GM23338 (cell line): ENCODE measurements around the gene AEBP2. TPM values are rescaled to one million over a fixed set of nuclear protein-coding genes. Genes with fewer than 3 reads are reported as not detected.

ENCODE experiments used
- ATAC-seq: fragments of 200-7000 bp; cut with Tn5 transposase; 3 replicates; pipeline ENCODE4 v1.9.1; 2020
- DNase-seq: peaks from one replicate; pipeline ENCODE4 v3.0.0-alpha.2; 2015; ENCODE audit warnings: low spot score
- H2AFZ ChIP-seq: fragments of 200-600 bp; sonication (generic); 2 replicates; pipeline ENCODE4 v1.8.0; 2016; ENCODE audit warnings: antibody characterized with exemption, mild to moderate bottlenecking, moderate library complexity
- H3F3A ChIP-seq: fragments of 200-600 bp; sonication (generic); replicated peaks from 2 replicates; pipeline ENCODE4 v1.8.0; 2017; ENCODE audit warnings: antibody characterized with exemption, mixed run types, low read depth
- H3K27ac ChIP-seq: fragments of 200-600 bp; sonication (generic); 2 replicates; pipeline ENCODE4 v1.6.1; 2016; ENCODE audit warnings: low read depth
- H3K27me3 ChIP-seq: fragments of 200-600 bp; sonication (generic); 2 replicates; pipeline ENCODE4 v1.8.0; 2016; ENCODE audit warnings: mild to moderate bottlenecking, mixed run types, moderate library complexity; ENCODE audit not compliant: insufficient read depth
- H3K36me3 ChIP-seq: fragments of 200-600 bp; sonication (generic); 2 replicates; pipeline ENCODE4 v1.8.0; 2016; ENCODE audit warnings: mild to moderate bottlenecking; ENCODE audit not compliant: insufficient read depth
- H3K4me1 ChIP-seq: fragments of 200-600 bp; sonication (generic); 2 replicates; pipeline ENCODE4 v1.8.0; 2016; ENCODE audit warnings: mild to moderate bottlenecking, moderate library complexity; ENCODE audit not compliant: insufficient read depth
- H3K4me2 ChIP-seq: fragments of 200-600 bp; sonication (generic); 2 replicates; pipeline ENCODE4 v1.7.1; 2017; ENCODE audit warnings: mixed run types
- H3K4me3 ChIP-seq: fragments of 200-600 bp; sonication (generic); 2 replicates; pipeline ENCODE4 v1.6.1; 2016; ENCODE audit warnings: mixed run types
- H3K79me2 ChIP-seq: fragments of 200-600 bp; sonication (generic); replicated peaks from 2 replicates; pipeline ENCODE4 v1.8.0; 2017; ENCODE audit warnings: mild to moderate bottlenecking; ENCODE audit not compliant: insufficient read depth
- H3K9me2 ChIP-seq: fragments of 200-600 bp; sonication (generic); 2 replicates; pipeline ENCODE4 v1.8.0; 2017; ENCODE audit not compliant: insufficient read depth
- H4K20me1 ChIP-seq: fragments of 200-600 bp; sonication (generic); replicated peaks from 2 replicates; pipeline ENCODE4 v1.8.0; 2017; ENCODE audit warnings: mild to moderate bottlenecking; ENCODE audit not compliant: insufficient read depth
- H3K27ac Mint-ChIP-seq: 2 replicates; pipeline ENCODE4 v1.8.0; 2020; ENCODE audit warnings: inconsistent platforms, mild to moderate bottlenecking, moderate library complexity, mixed read lengths
- H3K27me3 Mint-ChIP-seq: 3 replicates; pipeline ENCODE4 v1.8.0; 2022; ENCODE audit warnings: low read depth, mild to moderate bottlenecking, moderate library complexity, mixed read lengths, inconsistent platforms; ENCODE audit not compliant: insufficient read depth, poor library complexity
- H3K36me3 Mint-ChIP-seq: 3 replicates; pipeline ENCODE4 v1.8.0; 2021; ENCODE audit warnings: low read depth, mild to moderate bottlenecking, inconsistent platforms, moderate library complexity, mixed read lengths
- H3K4me1 Mint-ChIP-seq: 3 replicates; pipeline ENCODE4 v1.8.0; 2020; ENCODE audit warnings: mild to moderate bottlenecking, inconsistent platforms, mixed read lengths
- H3K4me3 Mint-ChIP-seq: 3 replicates; pipeline ENCODE4 v1.8.0; 2021; ENCODE audit warnings: moderate library complexity, mild to moderate bottlenecking, inconsistent platforms, mixed read lengths
- H3K9me3 Mint-ChIP-seq: 3 replicates; pipeline ENCODE4 v1.8.0; 2020; ENCODE audit warnings: moderate library complexity, mild to moderate bottlenecking, inconsistent platforms, mixed read lengths
- CREB1 ChIP-seq: fragments of 250-450 bp; sonication (Bioruptor Pico); IDR thresholded peaks from 2 replicates; pipeline ENCODE4 v1.5.0; 2020; ENCODE audit warnings: low read depth, mild to moderate bottlenecking, moderate library complexity
- EZH2 ChIP-seq: fragments of 200-600 bp; sonication (generic); IDR thresholded peaks from one replicate; pipeline ENCODE4 v1.8.0; 2017; ENCODE audit warnings: antibody characterized with exemption, mild to moderate bottlenecking, low read depth; ENCODE audit not compliant: unreplicated experiment
- EZH2phosphoT487 ChIP-seq: fragments of 200-600 bp; sonication (generic); IDR thresholded peaks from one replicate; pipeline ENCODE4 v1.8.1; 2018; ENCODE audit warnings: antibody characterized with exemption; ENCODE audit not compliant: unreplicated experiment
- JUNB ChIP-seq: IDR thresholded peaks from one replicate; pipeline ENCODE4 v1.6.1; 2016; ENCODE audit warnings: antibody characterized with exemption; ENCODE audit not compliant: unreplicated experiment
- NANOG ChIP-seq: IDR thresholded peaks from 2 replicates; pipeline ENCODE4 v1.6.1; 2016; ENCODE audit warnings: antibody characterized with exemption, borderline replicate concordance
- POLR2AphosphoS5 ChIP-seq: IDR thresholded peaks from 2 replicates; pipeline ENCODE4 v1.6.1; 2016; ENCODE audit warnings: antibody characterized with exemption, low read depth
- REST ChIP-seq: IDR thresholded peaks from one replicate; pipeline ENCODE4 v1.6.1; 2018; ENCODE audit warnings: antibody characterized with exemption; ENCODE audit not compliant: unreplicated experiment
- STAT1 ChIP-seq: IDR thresholded peaks from one replicate; pipeline ENCODE4 v1.6.1; 2016; ENCODE audit warnings: antibody characterized with exemption; ENCODE audit not compliant: unreplicated experiment
- ZNF114 ChIP-seq: fragments of 250-450 bp; sonication (Bioruptor Pico); IDR thresholded peaks from 2 replicates; pipeline ENCODE4 v1.5.0; 2020; ENCODE audit warnings: mild to moderate bottlenecking, moderate library complexity
- ZNF331 ChIP-seq: fragments of 250-450 bp; sonication (Bioruptor Pico); IDR thresholded peaks from 2 replicates; pipeline ENCODE4 v1.5.0; 2020; ENCODE audit warnings: low read depth, mild to moderate bottlenecking, moderate library complexity
- polyA plus RNA-seq: library from polyadenylated mRNA; unstranded; fragments of >200 nt; fragmentation: Nextera tagmentation; extraction: Ambion mirVana; gene quantifications from 2 replicates; pipeline ENCODE4 v1.2.1, GENCODE V29; 2016
- total RNA-seq: library from RNA; depleted of rRNA; stranded (reverse); fragments of >200 nt; shearing (Covaris generic); gene quantifications from 2 replicates; pipeline ENCODE4 v1.2.3, GENCODE V29; 2014
- TF ChIP-seq, protein P1 (sequence below): fragments of 250-450 bp; sonication (Bioruptor Pico); IDR thresholded peaks from 2 replicates; pipeline ENCODE4 v1.5.0; 2020; ENCODE audit warnings: mild to moderate bottlenecking, moderate library complexity
- TF ChIP-seq, protein P2 (sequence below): IDR thresholded peaks from 2 replicates; pipeline ENCODE4 v1.6.1; 2016; ENCODE audit warnings: antibody characterized with exemption
- TF ChIP-seq, protein P3 (sequence below), 2 experiments: fragments of 200-600 bp in 1 of 2; sonication (generic) in 1 of 2; conservative IDR thresholded peaks; 2 replicates each; pipeline versions ENCODE4 v1.5.1 to v1.6.1; 2016 to 2017; ENCODE audit warnings: antibody characterized with exemption in 2 of 2, low read depth in 2 of 2, mild to moderate bottlenecking in 2 of 2, moderate library complexity in 1 of 2

Gene AEBP2
- total and polyA plus RNA-seq, 2 experiments from 2014 or later = 39.3 to 48.1 TPM

- peaks cover 31% of the 10 kb centered on the region for H3K4me1 ChIP-seq
- H3K27me3 Mint-ChIP-seq = peaks cover 4% of the 10 kb centered on the region
- H3K9me3 Mint-ChIP-seq = no peaks in the 10 kb centered on the region; the same call in 2 of the 3 replicates
- peaks cover 91% of the 10 kb centered on the region for H4K20me1 ChIP-seq
- DNase-seq = no peak
- no peak overlapping the region for H3K4me3 ChIP-seq
- no peak overlapping the region for H3K27ac ChIP-seq
- H2AFZ ChIP-seq = no peak overlapping the region
- peaks cover 3% of the 10 kb centered on the region; the same call in 1 of the 2 replicates for H3K36me3 ChIP-seq
- H3K27ac Mint-ChIP-seq = no peak overlapping the region
- no peak for ATAC-seq
- H3K36me3 Mint-ChIP-seq = peaks cover 50% of the 10 kb centered on the region
- TF ChIP-seq JUNB (no peak), EZH2 (no peak), REST (no peak), EZH2phosphoT487 (no peak), ZNF114 (CRISPR knock-in tag) (no peak), POLR2AphosphoS5 (no peak), CREB1 (no peak), STAT1 (no peak), NANOG (no peak), ZNF331 (CRISPR knock-in tag) (no peak)
- TF ChIP-seq, protein P1, sequence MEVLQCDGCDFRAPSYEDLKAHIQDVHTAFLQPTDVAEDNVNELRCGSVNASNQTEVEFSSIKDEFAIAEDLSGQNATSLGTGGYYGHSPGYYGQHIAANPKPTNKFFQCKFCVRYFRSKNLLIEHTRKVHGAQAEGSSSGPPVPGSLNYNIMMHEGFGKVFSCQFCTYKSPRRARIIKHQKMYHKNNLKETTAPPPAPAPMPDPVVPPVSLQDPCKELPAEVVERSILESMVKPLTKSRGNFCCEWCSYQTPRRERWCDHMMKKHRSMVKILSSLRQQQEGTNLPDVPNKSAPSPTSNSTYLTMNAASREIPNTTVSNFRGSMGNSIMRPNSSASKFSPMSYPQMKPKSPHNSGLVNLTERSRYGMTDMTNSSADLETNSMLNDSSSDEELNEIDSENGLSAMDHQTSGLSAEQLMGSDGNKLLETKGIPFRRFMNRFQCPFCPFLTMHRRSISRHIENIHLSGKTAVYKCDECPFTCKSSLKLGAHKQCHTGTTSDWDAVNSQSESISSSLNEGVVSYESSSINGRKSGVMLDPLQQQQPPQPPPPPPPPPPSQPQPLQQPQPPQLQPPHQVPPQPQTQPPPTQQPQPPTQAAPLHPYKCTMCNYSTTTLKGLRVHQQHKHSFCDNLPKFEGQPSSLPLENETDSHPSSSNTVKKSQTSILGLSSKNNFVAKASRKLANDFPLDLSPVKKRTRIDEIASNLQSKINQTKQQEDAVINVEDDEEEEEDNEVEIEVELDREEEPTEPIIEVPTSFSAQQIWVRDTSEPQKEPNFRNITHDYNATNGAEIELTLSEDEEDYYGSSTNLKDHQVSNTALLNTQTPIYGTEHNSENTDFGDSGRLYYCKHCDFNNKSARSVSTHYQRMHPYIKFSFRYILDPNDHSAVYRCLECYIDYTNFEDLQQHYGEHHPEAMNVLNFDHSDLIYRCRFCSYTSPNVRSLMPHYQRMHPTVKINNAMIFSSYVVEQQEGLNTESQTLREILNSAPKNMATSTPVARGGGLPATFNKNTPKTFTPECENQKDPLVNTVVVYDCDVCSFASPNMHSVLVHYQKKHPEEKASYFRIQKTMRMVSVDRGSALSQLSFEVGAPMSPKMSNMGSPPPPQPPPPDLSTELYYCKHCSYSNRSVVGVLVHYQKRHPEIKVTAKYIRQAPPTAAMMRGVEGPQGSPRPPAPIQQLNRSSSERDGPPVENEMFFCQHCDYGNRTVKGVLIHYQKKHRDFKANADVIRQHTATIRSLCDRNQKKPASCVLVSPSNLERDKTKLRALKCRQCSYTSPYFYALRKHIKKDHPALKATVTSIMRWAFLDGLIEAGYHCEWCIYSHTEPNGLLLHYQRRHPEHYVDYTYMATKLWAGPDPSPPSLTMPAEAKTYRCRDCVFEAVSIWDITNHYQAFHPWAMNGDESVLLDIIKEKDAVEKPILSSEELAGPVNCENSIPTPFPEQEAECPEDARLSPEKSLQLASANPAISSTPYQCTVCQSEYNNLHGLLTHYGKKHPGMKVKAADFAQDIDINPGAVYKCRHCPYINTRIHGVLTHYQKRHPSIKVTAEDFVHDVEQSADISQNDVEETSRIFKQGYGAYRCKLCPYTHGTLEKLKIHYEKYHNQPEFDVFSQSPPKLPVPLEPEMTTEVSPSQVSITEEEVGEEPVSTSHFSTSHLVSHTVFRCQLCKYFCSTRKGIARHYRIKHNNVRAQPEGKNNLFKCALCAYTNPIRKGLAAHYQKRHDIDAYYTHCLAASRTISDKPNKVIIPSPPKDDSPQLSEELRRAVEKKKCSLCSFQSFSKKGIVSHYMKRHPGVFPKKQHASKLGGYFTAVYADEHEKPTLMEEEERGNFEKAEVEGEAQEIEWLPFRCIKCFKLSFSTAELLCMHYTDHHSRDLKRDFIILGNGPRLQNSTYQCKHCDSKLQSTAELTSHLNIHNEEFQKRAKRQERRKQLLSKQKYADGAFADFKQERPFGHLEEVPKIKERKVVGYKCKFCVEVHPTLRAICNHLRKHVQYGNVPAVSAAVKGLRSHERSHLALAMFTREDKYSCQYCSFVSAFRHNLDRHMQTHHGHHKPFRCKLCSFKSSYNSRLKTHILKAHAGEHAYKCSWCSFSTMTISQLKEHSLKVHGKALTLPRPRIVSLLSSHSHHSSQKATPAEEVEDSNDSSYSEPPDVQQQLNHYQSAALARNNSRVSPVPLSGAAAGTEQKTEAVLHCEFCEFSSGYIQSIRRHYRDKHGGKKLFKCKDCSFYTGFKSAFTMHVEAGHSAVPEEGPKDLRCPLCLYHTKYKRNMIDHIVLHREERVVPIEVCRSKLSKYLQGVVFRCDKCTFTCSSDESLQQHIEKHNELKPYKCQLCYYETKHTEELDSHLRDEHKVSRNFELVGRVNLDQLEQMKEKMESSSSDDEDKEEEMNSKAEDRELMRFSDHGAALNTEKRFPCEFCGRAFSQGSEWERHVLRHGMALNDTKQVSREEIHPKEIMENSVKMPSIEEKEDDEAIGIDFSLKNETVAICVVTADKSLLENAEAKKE (CRISPR knock-in tag) = no peak
- TF ChIP-seq, protein P2, sequence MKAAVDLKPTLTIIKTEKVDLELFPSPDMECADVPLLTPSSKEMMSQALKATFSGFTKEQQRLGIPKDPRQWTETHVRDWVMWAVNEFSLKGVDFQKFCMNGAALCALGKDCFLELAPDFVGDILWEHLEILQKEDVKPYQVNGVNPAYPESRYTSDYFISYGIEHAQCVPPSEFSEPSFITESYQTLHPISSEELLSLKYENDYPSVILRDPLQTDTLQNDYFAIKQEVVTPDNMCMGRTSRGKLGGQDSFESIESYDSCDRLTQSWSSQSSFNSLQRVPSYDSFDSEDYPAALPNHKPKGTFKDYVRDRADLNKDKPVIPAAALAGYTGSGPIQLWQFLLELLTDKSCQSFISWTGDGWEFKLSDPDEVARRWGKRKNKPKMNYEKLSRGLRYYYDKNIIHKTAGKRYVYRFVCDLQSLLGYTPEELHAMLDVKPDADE = no peak
- TF ChIP-seq, protein P3, sequence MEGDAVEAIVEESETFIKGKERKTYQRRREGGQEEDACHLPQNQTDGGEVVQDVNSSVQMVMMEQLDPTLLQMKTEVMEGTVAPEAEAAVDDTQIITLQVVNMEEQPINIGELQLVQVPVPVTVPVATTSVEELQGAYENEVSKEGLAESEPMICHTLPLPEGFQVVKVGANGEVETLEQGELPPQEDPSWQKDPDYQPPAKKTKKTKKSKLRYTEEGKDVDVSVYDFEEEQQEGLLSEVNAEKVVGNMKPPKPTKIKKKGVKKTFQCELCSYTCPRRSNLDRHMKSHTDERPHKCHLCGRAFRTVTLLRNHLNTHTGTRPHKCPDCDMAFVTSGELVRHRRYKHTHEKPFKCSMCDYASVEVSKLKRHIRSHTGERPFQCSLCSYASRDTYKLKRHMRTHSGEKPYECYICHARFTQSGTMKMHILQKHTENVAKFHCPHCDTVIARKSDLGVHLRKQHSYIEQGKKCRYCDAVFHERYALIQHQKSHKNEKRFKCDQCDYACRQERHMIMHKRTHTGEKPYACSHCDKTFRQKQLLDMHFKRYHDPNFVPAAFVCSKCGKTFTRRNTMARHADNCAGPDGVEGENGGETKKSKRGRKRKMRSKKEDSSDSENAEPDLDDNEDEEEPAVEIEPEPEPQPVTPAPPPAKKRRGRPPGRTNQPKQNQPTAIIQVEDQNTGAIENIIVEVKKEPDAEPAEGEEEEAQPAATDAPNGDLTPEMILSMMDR (conservative IDR thresholded peaks at IDR 0.05; ENCODE audit: low read depth in 2 of 2) = no peak
- H3F3A ChIP-seq = no peaks in the 10 kb centered on the region
- H3K79me2 ChIP-seq = peaks cover 100% of the 10 kb centered on the region
- H3K27me3 ChIP-seq = no peaks in the 10 kb centered on the region
- no peak overlapping the region for H3K4me3 Mint-ChIP-seq
- H3K4me1 Mint-ChIP-seq = peaks cover 55% of the 10 kb centered on the region
- H3K4me2 ChIP-seq = peak overlapping the region; percentile 17; the same call in 1 of the 2 replicates
- no peaks in the 10 kb centered on the region for H3K9me2 ChIP-seq
Observed at GRCh38 chr12:19457561-19457960, 18.3 kb downstream of the AEBP2 start.
